Kidney (tissue), 14 donors: ENCODE results near the gene TLR10. TPM values are rescaled to one million over a fixed set of nuclear protein-coding genes. Genes with fewer than 3 reads are reported as not detected.

Source experiments
- DNase-seq, 5 donors: peaks; one replicate each; pipeline ENCODE4 v3.0.0-alpha.2; 2013 to 2020
- FAIRE-seq: peaks from 2 replicates; lab custom pipeline; 2012; peaks lifted over from hg19 to GRCh38; lab: Jason Lieb, UNC
- H3K27ac ChIP-seq, 2 donors: one replicate each; pipeline ENCODE4 v1.7.0; 2013; ENCODE audit warnings: low read depth in 2 of 2, low read length in 2 of 2, inconsistent platforms in 1 of 2
- H3K27me3 ChIP-seq: one replicate; pipeline ENCODE4 v1.7.1; 2013; ENCODE audit warnings: low read length, inconsistent platforms; ENCODE audit not compliant: control insufficient read depth, insufficient read depth
- H3K36me3 ChIP-seq, 3 donors: one replicate each; pipeline versions ENCODE4 v1.7.0 to v1.7.1; 2013; ENCODE audit warnings: low read length in 3 of 3, control low read depth in 1 of 3, inconsistent platforms in 1 of 3; ENCODE audit not compliant: insufficient read depth in 3 of 3, control insufficient read depth in 2 of 3
- H3K4me1 ChIP-seq, 3 donors: one replicate each; pipeline versions ENCODE4 v1.7.0 to v1.7.1; 2013; ENCODE audit warnings: low read length in 3 of 3, inconsistent platforms in 1 of 3, low read depth in 1 of 3; ENCODE audit not compliant: control insufficient read depth in 2 of 3, insufficient read depth in 2 of 3
- H3K4me3 ChIP-seq, 3 donors: one replicate each; pipeline versions ENCODE4 v1.7.0 to v1.8.1; 2013; ENCODE audit warnings: low read length in 3 of 3, control low read depth in 1 of 3, inconsistent platforms in 1 of 3
- H3K9ac ChIP-seq, 3 donors: one replicate each; pipeline versions ENCODE4 v1.7.0 to v1.7.1; 2013; ENCODE audit warnings: low read length in 3 of 3, control low read depth in 1 of 3, inconsistent platforms in 1 of 3
- H3K9me3 ChIP-seq, 3 donors: one replicate each; pipeline versions ENCODE4 v1.7.0 to v1.7.1; 2013; ENCODE audit warnings: low read length in 3 of 3, control low read depth in 1 of 3, inconsistent platforms in 1 of 3; ENCODE audit not compliant: control insufficient read depth in 2 of 3, insufficient read depth in 1 of 3
- CTCF ChIP-seq: IDR thresholded peaks from 3 replicates; pipeline ENCODE4 v1.5.1; 2012; ENCODE audit warnings: mild to moderate bottlenecking, moderate library complexity, borderline replicate concordance; ENCODE audit not compliant: insufficient read depth; ENCODE audit errors: extremely low read depth
- intact Hi-C: fragments of 100-400 bp; cut with DNase I; formaldehyde crosslinking; loops from one replicate; pipeline ENCODE4 v1.11.1; 2022
- polyA plus RNA-seq: library from polyadenylated mRNA; stranded (reverse); fragments of 350-450 nt; fragmentation: Illumina TruSeq; extraction: RNeasy Lipid Tissue Mini Kit (QIAGEN cat#74804); gene quantifications from one replicate; pipeline ENCODE4 v1.2.3, GENCODE V29; 2014; ENCODE audit warnings: low read depth, low replicate concordance; ENCODE audit not compliant: insufficient read depth
- total RNA-seq: library from RNA; stranded (reverse); fragmentation: NEBNext Ultra II Directional; extraction: Animal tissue kit (Norgen Biotek cat#: 25700); gene quantifications from one replicate; pipeline ENCODE4 v1.2.1, GENCODE V29; 2021
- donor health status: control.
- donor health status: control.
- donor health status: control.
- donor health status: control.
- donor health status: control.
- donor health status: DM: yes; HTN: yes; CAD: no.
- donor health status: Normal renal cell carcinoma (clear cell type).

The TLR10 gene
- total and polyA plus RNA-seq, 2 donors from 2014 or later = 0.11 to 2.0 TPM

- peak overlapping the region; percentile 33 to 73 for H3K27ac ChIP-seq
- peak overlapping the region in 1 of 3 donors; percentile 9 for H3K4me3 ChIP-seq
- DNase-seq (peak in 3 of 5 donors; percentile 64 to 92 (median 91)), FAIRE-seq (no peak)
- H3K9me3 ChIP-seq = peaks cover 0 to 1% (median 0%) of the 10 kb centered on the region in 3 donors
- no peak overlapping the region for H3K9ac ChIP-seq
- peaks cover 7 to 14% (median 7%) of the 10 kb centered on the region in 3 donors for H3K4me1 ChIP-seq
- TF ChIP-seq CTCF = no peak
- H3K27me3 ChIP-seq = no peaks in the 10 kb centered on the region
- H3K36me3 ChIP-seq = no peaks in the 10 kb centered on the region
- intact Hi-C loops = no loop called here
These were observed 30.3 kb downstream of the TLR10 start for GRCh38 chr4:38752372-38752940.

- DNase-seq = peak in 1 of 5 donors; percentile 49
- no peaks in the 10 kb centered on the region for H3K36me3 ChIP-seq
- peaks cover 7 to 14% (median 7%) of the 10 kb centered on the region in 3 donors for H3K4me1 ChIP-seq
- no peak overlapping the region for H3K4me3 ChIP-seq
- FAIRE-seq = no peak
- no peaks in the 10 kb centered on the region for H3K27me3 ChIP-seq
- TF ChIP-seq CTCF = no peak
- H3K9me3 ChIP-seq = peaks cover 0 to 1% (median 0%) of the 10 kb centered on the region in 3 donors
- no peak overlapping the region for H3K27ac ChIP-seq
- intact Hi-C loops = no loop called here
- H3K9ac ChIP-seq = no peak overlapping the region
These were observed 31.3 kb downstream of the TLR10 start for GRCh38 chr4:38751341-38752010.

GRCh38 chr4:38749336-38749735 is 33.5 kb downstream of the TLR10 start:
- no peak for FAIRE-seq
- H3K4me1 ChIP-seq = peaks cover 7 to 14% (median 7%) of the 10 kb centered on the region in 3 donors
- no peak for DNase-seq
- intact Hi-C loops = no loop called here
- no peaks in the 10 kb centered on the region for H3K36me3 ChIP-seq
- no peak overlapping the region for H3K9ac ChIP-seq
- no peak overlapping the region for H3K27ac ChIP-seq
- H3K27me3 ChIP-seq = no peaks in the 10 kb centered on the region
- TF ChIP-seq CTCF = no peak
- H3K9me3 ChIP-seq = peaks cover 0 to 1% (median 0%) of the 10 kb centered on the region in 3 donors
- no peak overlapping the region for H3K4me3 ChIP-seq
